Activated CD4-positive, alpha-beta T cell treated with anti-CD3 and anti-CD28 coated beads, Interleukin-10, Interleukin-2, amounts not matched to agents 100 ng/mL and 50 ng/mL, durations not matched to agents 16 hours and 8 hours (primary cell): ENCODE results near the gene CLEC2B.

Experiments
- DNase-seq: peaks from one replicate; pipeline ENCODE4 v3.0.0-alpha.2; 2020

The CLEC2B gene

DNA sequence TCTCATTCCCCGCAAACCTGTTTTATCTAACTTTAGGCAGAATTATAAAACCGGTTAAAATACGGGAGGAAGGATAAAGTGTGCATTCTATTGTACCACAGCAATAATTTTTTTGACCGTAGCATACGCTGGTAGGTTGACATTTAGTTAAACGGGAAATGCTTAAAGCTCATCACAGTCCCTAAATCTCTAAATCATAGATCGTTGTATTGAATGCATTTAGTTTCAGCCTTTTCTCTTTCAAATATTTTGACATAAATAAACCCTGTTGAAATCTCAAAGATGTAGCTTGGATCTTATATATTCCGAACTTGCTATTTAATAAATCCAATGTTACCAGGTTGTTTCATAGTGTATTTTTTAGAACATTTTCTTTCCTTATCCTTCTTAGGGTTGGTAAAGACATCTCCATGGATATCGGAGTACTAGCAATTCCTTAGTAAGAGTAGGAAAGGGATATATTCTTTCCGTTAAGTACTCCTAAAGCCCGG lies 798 bp downstream of the CLEC2B start:
- peak; percentile 15 for DNase-seq

DNA sequence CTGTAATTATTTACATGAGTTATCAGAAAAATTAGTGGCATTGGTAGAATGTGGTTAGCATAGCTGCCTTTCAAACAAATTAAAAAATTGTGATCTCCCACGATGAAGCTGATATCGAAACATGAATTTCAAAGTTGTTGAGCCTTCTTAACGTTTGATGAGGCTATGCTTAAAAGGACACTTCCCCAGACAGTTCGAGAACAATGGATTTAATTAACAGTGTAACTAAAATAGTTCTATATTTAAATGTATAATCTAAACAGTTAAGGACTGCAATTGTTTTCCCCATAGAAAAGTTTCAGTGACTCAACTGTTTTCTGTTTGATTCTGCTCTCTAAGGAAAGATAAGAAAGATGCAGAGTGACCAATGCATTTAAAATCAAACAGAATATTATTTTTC lies 1.6 kb downstream of the CLEC2B start:
- DNase-seq: no peak

DNA sequence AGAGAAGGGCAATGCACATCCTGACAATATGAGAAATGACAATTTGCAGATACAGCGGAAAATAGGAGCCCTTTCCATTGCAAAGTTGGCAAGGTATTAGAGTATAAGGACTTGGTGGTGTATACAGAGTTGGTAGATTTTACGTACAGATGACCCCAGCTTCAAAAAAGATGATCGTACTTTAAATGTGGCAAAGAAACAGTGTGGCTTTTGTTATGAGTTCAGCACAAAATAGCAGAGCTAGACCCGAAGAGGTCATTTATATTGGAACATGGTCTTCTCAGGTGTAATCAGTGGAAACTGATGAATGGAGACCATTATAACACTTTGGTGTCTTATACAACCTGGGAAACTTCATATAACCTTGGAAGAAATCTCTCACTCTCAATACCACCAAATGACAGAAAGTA lies 2.3 kb downstream of the CLEC2B start:
- DNase-seq: peak; percentile 18

DNA sequence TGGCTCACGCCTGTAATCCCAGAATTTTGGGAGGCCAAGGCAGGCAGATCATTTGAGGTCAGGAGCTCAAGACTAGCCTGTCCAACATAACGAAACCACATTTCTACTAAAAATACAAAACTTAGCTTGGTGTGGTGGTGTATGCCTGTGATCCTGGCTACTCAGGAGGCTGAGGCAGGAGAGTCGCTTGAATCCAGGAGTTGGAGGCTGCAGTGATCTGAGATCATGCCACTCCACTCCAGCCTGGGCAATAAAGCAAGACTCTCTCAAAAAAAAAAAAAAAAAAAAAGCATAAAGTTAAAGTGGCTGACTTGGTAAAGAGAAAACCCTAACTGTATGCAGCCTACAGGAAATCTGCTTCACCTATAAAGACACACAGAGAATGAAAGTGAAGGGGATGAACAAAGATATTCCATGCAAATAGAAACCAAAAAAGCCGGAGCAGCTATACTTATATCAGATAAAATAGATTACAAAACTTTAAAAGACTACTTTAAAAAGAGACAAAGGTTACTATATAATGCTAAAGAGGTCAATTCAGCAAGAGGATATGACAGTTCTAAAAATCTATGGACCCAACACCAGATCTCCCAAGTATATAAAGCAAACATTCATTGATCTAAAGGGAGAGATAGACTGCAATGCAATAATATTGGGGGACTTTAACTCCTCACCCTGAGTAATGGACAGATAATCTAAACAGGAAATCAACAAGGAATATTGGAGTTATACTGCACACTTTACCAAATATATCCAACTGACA lies 4.1 kb downstream of the CLEC2B start:
- DNase-seq: peak; percentile 44

DNA sequence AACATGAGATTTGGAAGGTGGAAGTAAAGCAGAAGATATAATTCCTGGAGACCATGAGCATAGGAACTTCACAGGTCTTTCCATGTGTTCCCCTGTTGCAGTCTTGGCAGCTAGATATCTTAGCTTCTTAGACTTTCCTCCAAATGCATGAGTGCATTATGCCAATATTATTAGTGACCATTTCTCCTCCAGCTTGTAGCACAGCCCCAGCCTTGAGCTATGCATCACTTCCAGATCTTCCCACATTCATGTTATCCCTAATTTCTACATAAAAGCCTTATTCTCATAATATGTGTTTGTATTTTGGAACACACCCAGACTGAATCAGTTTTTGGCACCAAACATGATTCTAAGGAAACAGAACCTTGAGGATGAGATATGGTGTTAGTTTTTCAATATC lies 11.0 kb downstream of the CLEC2B start:
- no peak for DNase-seq

DNA sequence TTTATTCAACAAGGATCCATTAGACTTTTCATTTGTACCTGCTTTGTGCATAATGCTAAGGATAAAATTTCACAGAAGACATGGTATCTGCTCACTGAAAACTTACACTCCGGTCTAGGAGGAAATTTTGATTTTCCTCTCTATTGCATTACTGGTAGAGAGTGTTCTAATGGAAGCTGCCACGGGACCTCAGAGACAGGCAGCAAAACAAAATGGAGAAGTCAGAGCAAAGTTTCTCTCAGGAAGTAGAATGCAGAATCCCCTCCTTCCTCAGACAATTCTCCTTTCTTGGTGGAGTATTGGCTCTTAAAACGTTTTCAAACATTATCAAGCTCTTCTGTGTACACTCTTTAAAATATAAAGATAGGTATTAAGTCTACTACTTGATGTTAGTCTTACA lies 12.3 kb downstream of the CLEC2B start:
- DNase-seq: no peak

DNA sequence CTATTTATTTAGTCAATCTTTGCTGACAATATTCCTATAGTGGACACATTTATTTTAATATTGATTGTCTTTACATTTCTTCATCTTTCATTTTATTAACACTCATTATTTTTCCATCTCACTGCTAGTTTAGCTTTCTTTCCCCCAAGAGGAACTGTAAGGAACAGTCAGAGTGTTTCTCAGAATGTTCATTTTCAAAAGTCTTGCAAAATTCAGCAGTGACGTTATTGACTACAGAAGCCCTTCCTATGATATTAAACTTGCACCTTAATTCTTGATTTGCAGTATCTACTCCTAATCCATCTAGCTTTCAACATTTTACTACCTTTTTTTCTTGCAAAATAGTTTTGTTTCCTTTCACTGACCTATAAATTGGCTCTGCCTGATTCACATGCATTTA lies 13.0 kb downstream of the CLEC2B start:
- DNase-seq: no peak

DNA sequence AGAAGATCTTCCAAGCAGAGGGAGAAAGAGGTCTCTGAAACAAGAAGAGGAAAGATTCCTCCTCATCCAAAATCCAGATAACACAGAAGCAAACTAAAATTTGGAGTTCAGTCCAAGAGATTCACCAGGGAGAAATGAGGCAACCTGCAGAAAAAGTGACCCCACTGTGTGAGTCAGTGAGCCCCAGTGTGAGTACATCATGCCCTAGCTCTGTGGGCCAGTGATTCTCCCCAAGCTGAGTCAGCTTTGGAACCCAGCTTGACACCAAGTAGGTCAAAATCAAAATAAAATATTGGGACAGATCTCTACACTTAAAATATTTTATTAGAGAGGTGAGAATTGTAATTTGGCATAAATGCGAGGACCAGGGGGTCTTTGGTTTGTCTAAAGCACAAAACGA lies 17.2 kb downstream of the CLEC2B start:
- no peak for DNase-seq

DNA sequence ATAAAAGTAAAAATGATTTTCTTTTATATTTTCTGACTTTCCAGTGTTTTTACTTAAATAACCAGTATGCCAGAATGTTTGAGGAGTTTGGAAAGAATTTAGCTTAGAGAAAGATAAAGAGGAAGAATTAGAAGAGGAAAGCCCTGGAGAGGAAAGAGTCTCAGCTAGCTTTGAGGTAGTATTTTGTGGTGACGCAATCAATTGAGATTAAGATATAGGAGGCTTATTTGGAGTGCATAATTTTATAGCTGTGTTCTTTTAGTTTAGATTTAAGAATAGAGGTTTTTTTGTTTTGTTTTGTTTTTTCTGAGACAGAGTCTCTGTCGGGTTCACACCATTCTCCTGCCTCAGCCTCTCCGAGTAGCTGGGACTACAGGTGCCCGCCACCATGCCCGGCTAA lies 18.1 kb downstream of the CLEC2B start:
- DNase-seq: no peak

DNA sequence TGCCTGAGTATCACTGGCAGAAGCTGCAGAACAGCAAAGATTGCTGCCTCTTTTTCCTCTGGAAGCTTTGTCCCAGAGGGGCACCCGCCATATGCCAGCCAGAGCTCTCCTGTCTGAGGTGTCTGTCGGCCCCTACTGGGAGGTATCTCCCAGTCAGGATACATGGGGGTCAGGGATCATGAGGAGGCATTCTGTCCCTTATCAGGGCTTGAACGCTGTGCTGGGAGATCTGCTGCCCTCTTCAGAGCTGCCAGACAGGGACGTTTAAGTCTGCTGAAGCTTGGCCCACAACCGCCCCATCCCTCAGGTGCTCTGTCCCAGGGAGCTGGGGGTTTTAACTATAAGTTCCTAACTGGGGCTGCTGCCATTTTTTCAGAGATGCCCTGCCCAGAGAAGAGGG lies 20.3 kb downstream of the CLEC2B start:
- DNase-seq: no peak

DNA sequence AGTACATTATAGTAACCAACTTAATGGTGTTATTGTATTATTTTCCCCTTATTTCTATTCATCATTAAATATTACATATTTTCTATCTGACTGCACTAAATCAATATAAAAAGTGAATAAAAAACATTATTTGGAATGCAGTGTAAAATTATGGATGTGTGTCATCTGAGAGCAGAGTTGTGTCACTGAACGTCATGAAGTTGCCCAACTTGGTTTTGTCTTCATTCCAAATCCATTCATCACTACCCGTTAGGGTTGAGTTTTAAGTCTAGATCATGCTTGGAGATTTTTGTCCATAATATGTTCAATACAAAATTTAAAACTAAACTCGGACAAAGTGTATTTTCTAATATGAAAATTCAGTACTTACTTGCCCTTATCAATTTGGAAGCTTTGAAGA lies 25.7 kb downstream of the CLEC2B start:
- DNase-seq: no peak

DNA sequence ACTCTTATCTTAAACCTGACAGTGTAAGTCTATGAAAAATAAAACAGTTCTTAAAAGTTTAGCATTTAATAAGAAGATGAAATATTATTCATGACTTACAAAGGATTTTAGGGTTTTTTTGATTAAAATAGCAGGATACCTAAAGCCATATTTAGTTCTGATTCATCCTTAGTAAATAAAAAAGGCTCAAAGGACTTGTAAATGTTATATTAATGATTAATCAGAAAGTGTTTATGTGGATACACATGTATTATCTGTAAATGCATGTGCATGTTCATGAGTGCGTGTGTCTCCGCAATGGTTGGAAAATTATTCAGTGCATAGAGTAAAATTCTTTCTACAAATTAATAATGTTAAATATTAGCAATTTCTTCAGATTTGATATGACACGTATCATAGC lies 37.4 kb downstream of the CLEC2B start:
- no peak for DNase-seq

DNA sequence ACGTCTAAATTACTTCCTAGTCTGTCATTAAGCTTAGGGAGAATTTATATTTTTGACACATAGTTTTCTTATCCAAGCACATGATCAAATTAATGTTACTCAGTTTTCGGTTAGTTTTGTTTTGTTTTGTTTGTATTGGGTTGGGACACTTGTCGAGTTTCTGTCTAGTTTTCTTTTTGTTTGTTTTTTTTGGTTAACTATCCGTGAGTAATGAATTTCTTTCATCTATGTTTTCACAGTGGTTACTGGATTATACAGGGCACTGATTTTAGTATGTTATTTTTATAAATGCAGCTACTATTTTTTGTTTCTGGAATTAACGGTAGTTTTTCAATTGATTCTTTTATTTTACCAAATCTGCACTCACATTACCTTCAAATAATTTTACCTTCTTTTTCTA lies 39.2 kb downstream of the CLEC2B start:
- no peak for DNase-seq

DNA sequence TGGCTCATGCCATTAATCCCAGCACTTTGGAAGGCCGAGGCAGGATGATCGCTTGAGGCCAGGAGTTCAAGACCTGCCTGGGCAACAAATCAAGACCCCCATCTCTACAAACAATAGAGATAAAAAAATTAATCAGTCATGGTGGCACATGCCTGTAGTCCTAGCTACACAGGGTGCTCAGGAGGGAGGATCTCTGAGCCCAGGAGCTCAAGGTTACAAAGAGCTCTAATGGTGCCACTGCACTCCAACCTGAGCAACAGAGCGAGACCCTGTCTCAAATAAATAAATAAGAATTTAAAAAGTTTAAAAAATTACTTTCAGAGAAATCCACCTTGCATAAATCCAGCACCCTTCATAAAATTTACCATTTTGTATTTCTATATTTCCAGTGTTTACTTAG lies 39.7 kb downstream of the CLEC2B start:
- DNase-seq: no peak

DNA sequence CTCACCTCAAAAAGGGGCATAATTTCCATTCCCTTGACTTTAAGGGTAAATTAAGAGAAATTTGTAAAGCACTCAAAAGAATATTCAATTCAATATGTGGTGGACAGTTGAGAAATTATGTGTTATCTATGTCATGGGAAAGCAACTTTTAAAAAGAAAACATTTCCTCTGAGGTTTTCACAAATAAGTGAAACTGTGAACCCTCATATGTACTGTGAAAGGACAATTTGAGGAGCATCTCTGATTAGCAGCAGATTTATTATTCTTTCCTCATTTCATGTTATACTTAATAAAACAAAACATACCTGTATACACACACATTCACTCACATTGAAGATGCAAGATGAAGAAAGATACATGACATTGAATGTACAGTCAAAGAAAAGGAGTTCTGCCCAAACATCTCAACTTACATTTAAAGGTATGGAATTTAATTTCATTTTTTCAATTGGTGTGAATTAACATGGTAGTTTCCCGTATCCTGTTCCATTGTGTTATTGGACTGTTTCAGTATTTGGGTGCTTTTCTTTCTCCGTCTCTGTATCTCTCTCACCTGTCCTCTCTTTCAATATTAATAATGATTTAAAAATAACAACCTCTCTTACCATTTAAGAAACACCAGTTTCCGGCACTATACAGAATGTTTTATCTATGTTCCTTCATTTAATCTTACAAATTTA lies 41.8 kb downstream of the CLEC2B start, which contains the start of gene KLRF1:
TSS of gene KLRF1 (plus strand) at position 273 of the 680 bp plus-strand sequence. CDS start at position 337, 64 bp downstream.
- no peak for DNase-seq

DNA sequence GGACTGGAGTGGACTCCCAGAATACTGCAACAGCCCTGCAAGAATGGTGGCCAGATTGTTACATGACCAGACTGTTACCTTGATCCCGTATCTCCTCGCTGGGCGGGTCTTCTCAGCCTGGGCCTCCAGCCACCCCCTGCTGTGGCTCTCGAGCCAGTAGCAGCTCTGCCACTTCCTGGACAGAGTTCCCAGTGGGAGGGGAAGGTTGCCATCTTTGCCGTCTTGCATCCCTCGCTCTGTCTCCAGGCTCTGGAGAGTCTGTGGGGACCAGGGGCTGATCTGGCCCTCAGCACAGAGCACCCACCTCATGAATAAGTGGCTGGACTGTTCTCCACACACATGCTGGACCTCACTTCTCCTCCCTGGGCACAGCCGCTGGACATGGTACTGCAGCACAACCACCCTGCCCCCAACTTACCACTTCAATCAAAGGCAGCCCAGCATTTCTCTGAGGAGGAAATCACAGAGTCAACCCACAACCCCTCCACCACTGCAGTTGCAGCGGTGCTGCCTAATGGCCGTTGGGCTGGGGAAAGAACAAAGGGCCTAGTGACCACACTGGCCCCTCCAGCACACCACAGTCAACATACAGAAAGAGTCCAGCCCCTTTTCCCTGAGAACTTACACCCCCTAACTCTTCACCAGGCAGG lies 48.7 kb downstream of the CLEC2B start:
- no peak for DNase-seq

DNA sequence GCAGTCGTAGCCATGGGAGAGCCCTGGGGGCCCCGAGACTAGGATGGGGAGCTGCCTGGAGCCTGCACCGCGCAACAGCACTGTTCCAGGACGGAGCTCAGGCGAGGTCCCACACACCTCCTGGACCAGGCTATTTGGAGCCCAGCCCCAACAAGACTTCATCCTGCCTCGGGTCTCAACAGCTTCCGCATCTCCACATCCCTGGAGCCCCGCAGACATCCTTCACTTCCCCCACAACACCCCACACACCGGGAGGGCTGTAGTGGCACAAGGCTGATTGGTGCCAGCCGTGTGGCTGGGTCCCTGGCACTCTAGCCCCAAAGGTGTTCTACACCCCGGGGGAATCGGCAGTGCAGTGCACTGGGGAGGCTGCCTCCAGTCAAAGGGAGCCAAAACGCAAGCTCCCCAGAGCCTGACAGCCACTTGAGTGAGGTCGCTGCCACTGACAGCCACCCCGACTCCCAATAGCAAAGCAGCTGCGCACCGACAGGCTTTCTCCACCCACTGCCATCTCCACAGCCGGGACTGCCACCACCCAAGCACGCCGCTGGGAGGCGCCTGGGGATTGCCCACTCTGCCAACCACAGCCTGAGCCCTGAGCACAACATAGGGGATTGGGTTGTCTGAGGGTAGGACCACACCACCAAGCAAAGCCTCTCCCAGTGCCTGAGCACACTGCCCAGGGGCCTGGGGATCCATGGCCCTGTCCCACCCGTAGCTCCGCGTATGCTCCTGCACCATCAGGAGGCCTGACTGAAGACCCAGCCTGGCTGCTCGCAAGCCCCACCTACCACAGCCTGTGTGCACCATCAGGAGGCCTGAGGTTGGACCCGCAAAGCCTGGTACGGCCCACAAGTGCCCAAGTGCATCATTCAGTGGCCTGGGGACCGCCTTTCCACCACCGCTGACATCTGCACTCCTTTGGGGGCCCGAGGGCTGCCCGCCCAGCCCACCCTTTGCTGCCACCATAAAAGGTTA lies 55.0 kb downstream of the CLEC2B start:
- DNase-seq: peak; percentile 94

DNA sequence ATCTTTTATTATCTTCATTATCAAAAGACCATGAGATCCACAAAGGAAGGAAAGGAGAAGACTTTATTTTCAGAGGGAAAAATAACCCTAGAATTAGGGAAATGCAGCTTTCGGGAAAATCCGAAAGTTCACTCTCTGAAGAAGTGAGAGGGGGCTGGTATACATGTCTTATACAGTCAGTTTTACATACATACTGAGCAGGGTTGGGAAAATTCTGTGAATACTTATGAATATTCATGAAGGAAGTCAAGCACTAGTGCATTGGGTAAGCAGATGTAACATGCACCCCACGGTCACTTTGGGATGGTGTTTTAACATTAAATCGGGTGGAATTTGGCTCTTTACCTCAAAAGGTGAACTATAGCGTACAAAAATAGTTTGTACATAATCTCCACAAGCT lies 57.5 kb downstream of the CLEC2B start:
- no peak for DNase-seq

DNA sequence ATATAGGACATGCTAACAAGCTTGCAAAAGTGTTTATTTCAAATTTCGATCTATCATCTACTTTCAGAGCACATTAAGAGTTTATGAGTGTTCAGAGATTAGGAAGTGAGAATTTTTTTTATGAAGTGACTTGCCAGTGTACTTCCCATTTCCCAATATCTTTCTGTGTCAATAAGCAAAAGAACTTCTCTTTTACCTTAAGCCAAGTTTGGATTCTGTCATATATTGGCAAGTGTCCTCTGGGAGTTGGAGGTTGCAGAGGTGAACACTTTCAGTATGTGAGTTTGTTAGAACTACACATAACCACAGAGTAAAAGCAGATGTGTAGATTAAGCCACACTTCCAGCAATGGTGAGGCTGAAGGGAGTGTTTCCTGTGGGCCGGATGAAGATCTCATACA lies 58.5 kb downstream of the CLEC2B start:
- DNase-seq: no peak

DNA sequence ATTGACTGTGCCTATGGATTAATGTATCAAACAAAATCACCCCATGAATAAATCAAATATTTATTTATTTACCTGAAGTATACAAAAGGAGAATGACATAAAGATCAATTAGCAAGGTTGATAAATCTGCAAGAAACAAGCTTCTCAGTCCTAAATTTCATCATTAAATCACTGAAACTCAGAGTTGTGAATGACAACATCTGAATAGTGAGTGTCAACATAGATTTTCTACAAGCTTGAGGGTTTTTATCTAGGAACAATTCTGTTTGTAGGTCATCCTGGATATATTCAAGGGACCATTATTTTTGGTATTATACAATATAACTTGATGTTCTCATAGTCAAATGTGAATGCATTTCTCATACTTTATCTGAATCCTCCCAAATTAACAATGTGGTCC lies 59.3 kb downstream of the CLEC2B start:
- no peak for DNase-seq

DNA sequence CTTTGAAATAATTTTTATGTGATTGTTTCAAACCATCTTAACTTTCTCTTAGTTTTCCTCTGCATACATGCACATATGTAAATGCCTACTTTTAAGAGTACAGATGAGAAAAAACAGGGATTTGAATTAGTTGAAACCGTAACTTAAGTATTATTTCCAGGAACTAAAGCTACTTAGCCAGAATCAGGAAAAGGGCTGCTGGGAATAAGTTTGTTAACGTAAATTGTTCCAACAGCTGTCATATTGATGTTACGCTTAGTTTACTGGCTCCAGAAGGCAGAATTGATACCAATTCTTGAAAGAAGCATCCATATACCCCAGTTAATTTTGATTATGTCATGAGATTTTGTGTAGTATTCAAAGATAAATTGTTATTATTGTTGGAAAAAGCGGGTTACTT lies 59.8 kb downstream of the CLEC2B start:
- DNase-seq: no peak

DNA sequence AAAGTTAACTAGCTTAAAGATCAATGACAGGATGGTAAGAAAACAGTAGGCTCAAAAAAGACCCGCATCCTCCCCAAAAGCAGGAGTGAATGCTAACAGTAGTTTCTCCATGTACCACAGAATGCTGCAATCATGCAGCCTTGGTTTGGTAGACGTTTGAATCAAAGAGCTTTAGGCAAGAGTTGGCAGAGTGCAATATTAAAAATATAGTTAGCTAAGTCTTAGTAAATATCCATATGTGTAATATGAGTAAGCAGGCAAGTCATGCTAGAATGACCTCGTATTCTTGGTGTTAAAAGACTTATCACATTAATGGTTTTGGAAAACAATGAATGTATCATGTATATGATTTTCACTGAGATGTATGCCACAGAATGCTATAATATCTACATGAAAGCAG lies 60.6 kb downstream of the CLEC2B start:
- DNase-seq: no peak

DNA sequence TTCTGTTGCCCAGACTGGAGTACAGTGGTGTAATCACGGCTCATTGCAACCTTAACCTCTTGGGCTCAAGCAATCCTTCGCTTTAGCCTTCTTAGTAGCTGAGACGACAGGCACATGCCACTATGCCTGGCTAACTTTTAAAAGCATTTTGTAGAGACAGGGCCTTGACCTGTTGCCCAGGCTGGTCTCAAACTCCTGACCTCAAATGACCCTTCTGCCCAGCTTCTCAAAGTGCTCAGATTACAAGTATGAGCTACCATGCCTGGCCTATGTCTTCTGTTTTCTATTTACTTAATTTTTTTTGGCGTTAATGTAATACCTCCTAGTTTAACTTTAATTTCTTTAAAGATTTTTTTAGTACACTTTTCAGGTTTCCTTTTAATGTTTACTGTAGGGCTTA lies 62.4 kb downstream of the CLEC2B start:
- no peak for DNase-seq
